ENCODE data around the gene MMP2.
A peak's percentile ranks its signal among the peaks of the same experiment; 100 is the strongest.

The MMP2 gene

GRCh38 chr16:55468352-55468990 lies 10.5 kb upstream of the MMP2 start:
- DNase-seq = no peak

GRCh38 chr16:55469821-55470532 lies 9.0 kb upstream of the MMP2 start:
- no peak for DNase-seq

GRCh38 chr16:55470533-55471371 lies 8.2 kb upstream of the MMP2 start:
- DNase-seq = peak in 11 of 58 donors; percentile 3 to 25 (median 6)

- no peak for DNase-seq
Observed at GRCh38 chr16:55471448-55472097, 7.4 kb upstream of the MMP2 start.

- no peak for DNase-seq
Observed at GRCh38 chr16:55473587-55473986, 5.4 kb upstream of the MMP2 start.

- no peak for DNase-seq
Observed at GRCh38 chr16:55474821-55475220, 4.2 kb upstream of the MMP2 start.

GRCh38 chr16:55475919-55476318 lies 3.1 kb upstream of the MMP2 start:
- DNase-seq = no peak

GRCh38 chr16:55476625-55477533 lies 2.1 kb upstream of the MMP2 start:
- DNase-seq = no peak

GRCh38 chr16:55477736-55478135 lies 1.3 kb upstream of the MMP2 start:
- no peak for DNase-seq

GRCh38 chr16:55479430-55480140 lies 587 bp downstream of the MMP2 start:
- no peak for DNase-seq

GRCh38 chr16:55480228-55480655 lies 1.2 kb downstream of the MMP2 start:
- DNase-seq = peak in 39 of 58 donors; percentile 6 to 49 (median 25)

- DNase-seq = no peak
Observed at GRCh38 chr16:55481023-55481422, 2.0 kb downstream of the MMP2 start.

- DNase-seq = no peak
Observed at GRCh38 chr16:55482056-55482455, 3.1 kb downstream of the MMP2 start.

GRCh38 chr16:55487048-55487803 lies 8.2 kb downstream of the MMP2 start:
- no peak for DNase-seq

GRCh38 chr16:55488306-55488705 lies 9.3 kb downstream of the MMP2 start:
- DNase-seq = no peak

GRCh38 chr16:55489119-55489955 lies 10.3 kb downstream of the MMP2 start:
- no peak for DNase-seq

GRCh38 chr16:55489956-55490265 lies 10.9 kb downstream of the MMP2 start:
- DNase-seq = no peak

GRCh38 chr16:55490301-55490700 lies 11.3 kb downstream of the MMP2 start:
- no peak for DNase-seq

Measured in anterior cingulate cortex (tissue), 58 donors.